DND-41 (cell line): ENCODE results near the gene SPPL3.

ENCODE experiments used
- ATAC-seq: fragments of 200-7000 bp; cut with Tn5 transposase; 3 replicates; pipeline ENCODE4 v1.9.1; 2021; ENCODE audit warnings: low read depth; ENCODE audit not compliant: insufficient read depth
- DNase-seq: peaks from one replicate; pipeline ENCODE4 v3.0.0-alpha.2; 2020
- H2AFZ ChIP-seq: 2 replicates; pipeline ENCODE4 v1.6.0; 2012; ENCODE audit warnings: low read depth, low read length
- H3K27ac ChIP-seq: 2 replicates; pipeline ENCODE4 v1.5.1; 2012; ENCODE audit warnings: low read length, inconsistent platforms
- H3K27me3 ChIP-seq: fragments of 200-600 bp; sonication (generic); 2 replicates; pipeline ENCODE4 v1.6.0; 2012; ENCODE audit warnings: low read length, mild to moderate bottlenecking, inconsistent platforms; ENCODE audit not compliant: insufficient read depth, poor library complexity
- H3K36me3 ChIP-seq: 2 replicates; pipeline ENCODE4 v1.5.1; 2012; ENCODE audit warnings: low read length, inconsistent platforms; ENCODE audit not compliant: insufficient read depth
- H3K4me1 ChIP-seq: 2 replicates; pipeline ENCODE4 v1.5.1; 2012; ENCODE audit warnings: mild to moderate bottlenecking, low read length; ENCODE audit not compliant: insufficient read depth
- H3K4me2 ChIP-seq: 2 replicates; pipeline ENCODE4 v1.6.0; 2012; ENCODE audit warnings: mild to moderate bottlenecking, moderate library complexity, low read length, inconsistent platforms; ENCODE audit not compliant: insufficient read depth
- H3K4me3 ChIP-seq, 2 experiments: fragments of 200-600 bp in 1 of 2; shearing (Covaris generic) in 1 of 2; 2 replicates each; pipeline ENCODE4 v1.5.1; 2012 to 2016; ENCODE audit warnings: inconsistent platforms in 2 of 2, low read length in 2 of 2, mild to moderate bottlenecking in 2 of 2, low read depth in 1 of 2, moderate library complexity in 1 of 2
- H3K79me2 ChIP-seq: 2 replicates; pipeline ENCODE4 v1.6.0; 2012; ENCODE audit warnings: low read length, inconsistent platforms; ENCODE audit not compliant: insufficient read depth
- H3K9ac ChIP-seq: 2 replicates; pipeline ENCODE4 v1.6.0; 2012; ENCODE audit warnings: low read depth, mild to moderate bottlenecking, inconsistent platforms, low read length, moderate library complexity
- H3K9me3 ChIP-seq: 2 replicates; pipeline ENCODE4 v1.5.1; 2012; ENCODE audit warnings: low read length, moderate library complexity, mild to moderate bottlenecking, inconsistent platforms; ENCODE audit not compliant: insufficient read depth, severe bottlenecking
- H4K20me1 ChIP-seq: 2 replicates; pipeline ENCODE4 v1.6.0; 2012; ENCODE audit warnings: low read length; ENCODE audit not compliant: insufficient read depth
- EZH2 ChIP-seq: IDR thresholded peaks from 3 replicates; pipeline ENCODE4 v1.6.1; 2012; ENCODE audit warnings: borderline replicate concordance, low read depth, mild to moderate bottlenecking, moderate library complexity, low read length, inconsistent platforms; ENCODE audit not compliant: severe bottlenecking
- TF ChIP-seq, protein P1 (sequence below): IDR thresholded peaks from 2 replicates; pipeline ENCODE4 v1.5.1; 2012; ENCODE audit warnings: borderline replicate concordance, low read length, moderate library complexity, mild to moderate bottlenecking; ENCODE audit not compliant: poor library complexity, severe bottlenecking; ENCODE audit errors: extremely low read depth

Gene SPPL3

DNA sequence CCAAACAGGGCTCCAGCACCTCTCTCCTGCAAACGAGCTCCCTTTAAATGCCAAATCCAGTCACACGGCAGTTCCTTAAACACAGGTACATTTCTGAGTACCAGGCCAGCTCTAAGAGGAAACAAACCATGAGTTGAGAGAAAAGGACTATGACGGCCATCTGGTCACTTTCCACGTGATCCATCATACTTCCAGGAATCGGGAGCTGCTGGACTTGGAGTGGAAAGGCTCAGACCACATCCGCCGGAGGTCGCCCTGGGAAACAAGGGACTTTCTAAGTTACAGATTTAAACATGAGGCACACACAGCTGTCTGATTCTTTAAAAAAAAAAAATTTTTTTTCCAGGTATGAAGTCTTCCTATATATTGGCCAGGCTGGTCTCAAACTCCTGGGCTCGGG is 139.3 kb downstream of the SPPL3 start:
- Histone ChIP-seq H2AFZ (no peak overlapping the region), H3K4me3 (no peak overlapping the region), H4K20me1 (no peaks in the 10 kb centered on the region), H3K4me1 (no peaks in the 10 kb centered on the region), H3K27me3 (no peaks in the 10 kb centered on the region), H3K36me3 (peaks cover 84% of the 10 kb centered on the region), H3K79me2 (no peaks in the 10 kb centered on the region), H3K27ac (no peak overlapping the region), H3K4me2 (no peak overlapping the region), H3K9ac (no peak overlapping the region), H3K9me3 (no peaks in the 10 kb centered on the region)
- ATAC-seq (no peak), DNase-seq (no peak)
- TF ChIP-seq, protein P1, sequence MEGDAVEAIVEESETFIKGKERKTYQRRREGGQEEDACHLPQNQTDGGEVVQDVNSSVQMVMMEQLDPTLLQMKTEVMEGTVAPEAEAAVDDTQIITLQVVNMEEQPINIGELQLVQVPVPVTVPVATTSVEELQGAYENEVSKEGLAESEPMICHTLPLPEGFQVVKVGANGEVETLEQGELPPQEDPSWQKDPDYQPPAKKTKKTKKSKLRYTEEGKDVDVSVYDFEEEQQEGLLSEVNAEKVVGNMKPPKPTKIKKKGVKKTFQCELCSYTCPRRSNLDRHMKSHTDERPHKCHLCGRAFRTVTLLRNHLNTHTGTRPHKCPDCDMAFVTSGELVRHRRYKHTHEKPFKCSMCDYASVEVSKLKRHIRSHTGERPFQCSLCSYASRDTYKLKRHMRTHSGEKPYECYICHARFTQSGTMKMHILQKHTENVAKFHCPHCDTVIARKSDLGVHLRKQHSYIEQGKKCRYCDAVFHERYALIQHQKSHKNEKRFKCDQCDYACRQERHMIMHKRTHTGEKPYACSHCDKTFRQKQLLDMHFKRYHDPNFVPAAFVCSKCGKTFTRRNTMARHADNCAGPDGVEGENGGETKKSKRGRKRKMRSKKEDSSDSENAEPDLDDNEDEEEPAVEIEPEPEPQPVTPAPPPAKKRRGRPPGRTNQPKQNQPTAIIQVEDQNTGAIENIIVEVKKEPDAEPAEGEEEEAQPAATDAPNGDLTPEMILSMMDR = no peak
- TF ChIP-seq EZH2 = no peak

DNA sequence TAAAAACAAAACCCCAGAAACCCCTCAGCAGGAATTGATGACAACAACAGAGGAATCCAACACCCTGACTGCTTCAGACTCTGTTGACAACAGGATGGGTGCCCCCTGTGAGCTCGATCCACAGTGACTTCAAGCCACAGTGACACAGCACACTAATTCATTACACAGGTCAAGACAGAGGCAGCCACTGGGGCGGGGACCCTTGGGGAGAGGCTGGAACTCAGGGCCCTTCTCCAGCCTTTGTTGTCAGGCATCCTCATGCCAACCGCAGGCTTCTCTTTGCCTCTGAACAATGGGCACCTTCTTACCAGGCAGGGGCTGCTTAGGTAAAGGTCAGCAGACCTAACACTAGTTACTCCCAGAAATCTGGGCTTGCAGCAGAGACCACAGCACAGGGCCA is 140.9 kb downstream of the SPPL3 start:
- H2AFZ ChIP-seq = no peak overlapping the region
- no peaks in the 10 kb centered on the region for H3K79me2 ChIP-seq
- no peaks in the 10 kb centered on the region for H4K20me1 ChIP-seq
- no peak overlapping the region for H3K27ac ChIP-seq
- H3K9ac ChIP-seq = no peak overlapping the region
- no peaks in the 10 kb centered on the region for H3K4me1 ChIP-seq
- no peak for DNase-seq
- H3K27me3 ChIP-seq = no peaks in the 10 kb centered on the region
- H3K4me3 ChIP-seq = no peak overlapping the region
- H3K4me2 ChIP-seq = no peak overlapping the region
- H3K36me3 ChIP-seq = peaks cover 79% of the 10 kb centered on the region
- no peak for ATAC-seq
- no peaks in the 10 kb centered on the region for H3K9me3 ChIP-seq
- no peak for TF ChIP-seq EZH2
- TF ChIP-seq, protein P1 = no peak

DNA sequence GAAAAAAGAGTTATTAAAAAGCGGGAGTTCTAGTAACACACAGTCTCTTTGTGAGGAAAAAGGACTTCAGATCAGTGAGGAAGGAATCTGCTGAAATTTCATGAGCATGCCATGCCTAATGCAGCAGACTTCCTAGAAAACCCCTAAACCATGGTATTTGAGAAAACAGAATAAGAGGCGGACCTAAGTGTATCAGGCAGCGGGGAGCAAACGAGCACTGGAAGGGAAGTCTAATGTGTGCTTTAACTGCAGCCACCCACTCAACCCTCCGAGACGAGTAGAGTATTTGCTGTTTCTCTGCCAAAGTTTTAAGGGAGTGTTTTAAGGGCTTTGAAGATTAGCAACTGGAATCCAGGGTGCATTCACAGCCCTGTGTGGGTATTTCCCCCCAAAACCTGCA is 142.1 kb downstream of the SPPL3 start:
- Histone ChIP-seq H2AFZ (no peak overlapping the region), H3K9me3 (no peaks in the 10 kb centered on the region), H3K36me3 (peaks cover 68% of the 10 kb centered on the region), H3K79me2 (no peaks in the 10 kb centered on the region), H4K20me1 (no peaks in the 10 kb centered on the region), H3K27ac (no peak overlapping the region), H3K27me3 (no peaks in the 10 kb centered on the region), H3K4me3 (no peak overlapping the region), H3K9ac (no peak overlapping the region), H3K4me1 (no peaks in the 10 kb centered on the region), H3K4me2 (no peak overlapping the region)
- no peak for DNase-seq
- no peak for ATAC-seq
- TF ChIP-seq, protein P1 = no peak
- TF ChIP-seq EZH2 = no peak

DNA sequence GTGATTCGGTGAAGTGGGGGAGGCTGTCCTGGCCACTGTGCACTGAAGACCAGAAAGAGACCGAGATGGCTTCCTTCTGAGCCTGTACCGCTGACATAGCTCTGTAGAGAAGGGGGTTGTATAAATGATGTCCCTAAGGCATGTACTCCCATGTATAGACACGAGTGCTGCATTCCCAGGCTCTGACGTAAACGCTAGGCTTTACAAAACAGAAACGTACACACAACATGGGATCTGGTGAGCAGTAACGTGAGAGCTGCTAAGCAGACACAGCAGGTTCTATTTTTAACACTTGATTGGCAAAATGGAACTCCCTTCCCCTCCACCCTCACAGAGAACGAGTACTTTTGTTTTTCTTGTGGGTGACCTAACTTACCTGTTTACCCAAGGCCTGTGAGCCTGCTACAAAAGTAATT is 142.6 kb downstream of the SPPL3 start:
- Histone ChIP-seq H3K4me2 (no peak overlapping the region), H3K9ac (no peak overlapping the region), H3K9me3 (no peaks in the 10 kb centered on the region), H3K4me3 (no peak overlapping the region), H3K27ac (no peak overlapping the region), H4K20me1 (no peaks in the 10 kb centered on the region), H2AFZ (no peak overlapping the region), H3K27me3 (no peaks in the 10 kb centered on the region), H3K79me2 (no peaks in the 10 kb centered on the region), H3K4me1 (no peaks in the 10 kb centered on the region), H3K36me3 (peaks cover 62% of the 10 kb centered on the region)
- no peak for TF ChIP-seq EZH2
- TF ChIP-seq, protein P1 = no peak
- no peak for ATAC-seq
- no peak for DNase-seq
